ENCODE results near the gene ANXA3. TPM values are rescaled to one million over a fixed set of nuclear protein-coding genes. Genes with fewer than 3 reads are reported as not detected.
A peak's percentile ranks its signal among the peaks of the same experiment; 100 is the strongest.

Gene ANXA3
- total and polyA plus RNA-seq, 5 donors, result 10.9 to 48.1 (median 12.1) TPM

DNA sequence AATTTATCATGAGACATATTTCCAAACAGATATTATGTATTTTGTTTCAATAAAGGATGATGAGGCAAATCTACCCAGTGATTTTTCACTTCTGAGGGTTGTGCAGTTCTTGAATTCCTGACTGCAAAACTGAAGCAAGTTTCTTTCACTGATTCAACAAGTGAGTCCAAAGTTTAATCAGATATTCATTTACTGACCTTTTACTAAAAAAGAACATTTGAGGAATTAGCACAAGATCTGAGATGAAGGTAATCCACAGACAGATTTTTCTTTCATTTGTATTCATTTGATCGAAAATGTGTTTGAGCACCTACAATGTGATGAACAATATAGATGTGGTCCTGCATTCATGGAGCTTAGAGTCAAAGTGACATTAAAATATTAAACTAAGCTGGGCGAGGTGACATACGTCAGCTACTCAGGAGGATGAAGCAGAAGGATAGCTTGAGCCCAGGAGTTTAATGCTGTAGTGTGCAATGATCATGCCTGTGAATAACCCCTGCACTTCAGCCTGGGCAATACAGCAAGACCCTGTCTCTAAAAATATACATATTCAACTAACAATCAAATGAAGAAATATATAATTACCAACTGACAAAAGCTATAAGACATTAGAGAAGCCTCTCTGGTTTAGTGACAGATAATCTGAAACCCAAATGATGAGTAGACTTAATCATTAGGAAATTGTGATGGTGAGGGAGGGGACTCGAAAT, 76.6 kb downstream of the ANXA3 start:
- ATAC-seq, result no peak
- Histone ChIP-seq H3K9me3 (ENCODE audit: control insufficient read depth, low read length) (no peaks in the 10 kb centered on the region), H3K27ac (ENCODE audit: low read length) (no peak overlapping the region), H3K4me3 (ENCODE audit: low read length) (no peak overlapping the region), H3K4me1 (ENCODE audit: control insufficient read depth, insufficient read depth, low read length) (no peaks in the 10 kb centered on the region), H3K27me3 (ENCODE audit: control insufficient read depth, insufficient read depth) (no peaks in the 10 kb centered on the region)
- WGBS, result 95% methylated on average over 4 of the region's 4 CpGs
- DNase-seq, result no peak
- intact Hi-C loops (cut with DNase I), result no loop called here

DNA sequence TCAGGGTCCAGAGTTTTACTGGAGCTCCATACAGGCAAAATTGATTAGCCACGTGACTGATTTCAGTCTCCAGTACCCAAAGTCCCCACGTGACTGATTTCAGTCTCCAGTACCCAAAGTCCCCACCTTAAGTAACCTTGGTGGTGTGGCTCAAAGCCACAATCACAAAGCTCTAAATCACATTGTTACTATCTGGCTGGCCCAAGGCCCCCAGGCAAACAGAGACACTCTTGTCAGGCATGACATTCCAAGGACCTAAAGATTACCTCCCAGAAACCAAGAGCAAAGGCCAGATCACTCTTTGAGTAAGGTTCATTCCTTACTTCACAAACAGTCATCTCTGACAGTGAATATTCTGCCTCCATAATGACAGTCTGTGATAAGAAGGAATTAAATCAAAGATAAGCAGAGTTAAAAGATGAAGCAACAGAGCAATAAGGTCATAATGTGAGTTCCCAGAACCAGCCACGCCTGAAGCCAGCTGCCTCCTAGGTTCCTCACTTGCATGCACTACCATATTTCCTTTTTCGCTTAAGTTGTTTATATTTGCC, 78.5 kb downstream of the ANXA3 start:
- peak in 1 of 3 donors; percentile 61 for DNase-seq
- 66% methylated on average over 4 of the region's 4 CpGs for WGBS
- peak; percentile 25 to 38 for ATAC-seq
- intact Hi-C loops (cut with DNase I), result loop anchor here in 1 of 4 donors (5.0 kb wide), 1 partner anchor 147 kb away; the partner anchor contains the start of gene BMP2K
- peak overlapping the region; percentile 6 for H3K27ac ChIP-seq (ENCODE audit: low read length)
- no peaks in the 10 kb centered on the region for H3K27me3 ChIP-seq (ENCODE audit: control insufficient read depth, insufficient read depth)
- H3K4me1 ChIP-seq (ENCODE audit: control insufficient read depth, insufficient read depth, low read length), result peaks cover 2% of the 10 kb centered on the region
- H3K9me3 ChIP-seq (ENCODE audit: control insufficient read depth, low read length), result no peaks in the 10 kb centered on the region
- no peak overlapping the region for H3K4me3 ChIP-seq (ENCODE audit: low read length)

DNA sequence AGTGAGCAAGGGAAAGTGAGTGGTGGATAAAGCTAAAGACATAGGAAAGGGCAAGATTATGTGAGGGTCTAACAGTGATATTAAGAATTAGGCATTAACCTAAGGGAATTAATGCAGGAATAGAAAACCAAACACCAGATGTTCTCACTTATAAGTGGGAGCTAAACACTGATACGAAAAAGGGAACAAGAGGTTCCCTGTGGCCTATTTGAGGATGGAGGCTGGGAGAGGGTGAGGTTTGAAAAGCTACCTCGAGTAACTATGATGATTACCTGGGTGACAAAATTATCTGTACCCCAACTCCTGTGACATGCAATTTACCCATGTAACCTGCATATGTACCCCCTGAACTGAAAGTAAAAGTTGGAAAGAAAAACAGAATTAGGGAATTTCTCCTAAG, 79.0 kb downstream of the ANXA3 start:
- no peak overlapping the region for H3K4me3 ChIP-seq (ENCODE audit: low read length)
- no peak for ATAC-seq
- peaks cover 2% of the 10 kb centered on the region for H3K4me1 ChIP-seq (ENCODE audit: control insufficient read depth, insufficient read depth, low read length)
- no peak for DNase-seq
- intact Hi-C loops (cut with DNase I), result loop anchor here in 1 of 4 donors (5.0 kb wide), 1 partner anchor 147 kb away; the partner anchor contains the start of gene BMP2K
- H3K27ac ChIP-seq (ENCODE audit: low read length), result no peak overlapping the region
- no peaks in the 10 kb centered on the region for H3K27me3 ChIP-seq (ENCODE audit: control insufficient read depth, insufficient read depth)
- H3K9me3 ChIP-seq (ENCODE audit: control insufficient read depth, low read length), result no peaks in the 10 kb centered on the region
- 58% methylated on average over 2 of the region's 2 CpGs for WGBS

DNA sequence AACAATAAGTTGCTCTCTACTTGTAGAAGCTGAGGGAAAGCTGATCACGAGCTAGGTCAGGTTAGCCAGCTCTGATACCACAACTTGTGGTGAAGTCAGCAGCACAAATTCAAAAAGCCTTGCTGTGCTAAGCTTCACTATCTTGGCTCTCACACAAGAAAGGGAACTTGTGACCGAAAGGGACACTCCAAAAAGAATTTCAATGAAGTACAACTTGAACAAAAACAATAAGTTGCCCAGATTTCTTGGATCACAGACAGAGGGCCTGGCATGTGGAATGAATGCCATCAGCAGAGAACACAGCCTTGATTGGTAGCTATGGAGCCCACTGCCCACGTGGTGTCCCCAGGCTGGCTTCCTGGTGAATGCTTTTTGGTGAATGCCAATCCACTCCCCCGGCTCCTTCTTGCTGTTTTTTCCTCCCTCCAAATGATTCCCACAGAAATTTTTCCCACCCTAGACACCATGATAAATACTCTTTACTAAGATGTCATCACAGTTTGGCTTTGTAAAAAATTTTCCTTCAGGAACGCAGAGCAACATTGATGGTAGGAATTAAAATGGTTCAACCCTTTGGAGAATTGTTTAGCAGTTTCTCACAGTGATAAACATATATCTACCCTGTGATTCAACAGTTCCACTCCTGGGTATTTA, 82.6 kb downstream of the ANXA3 start:
- peak; percentile 74 to 84 for ATAC-seq
- WGBS, result 28% methylated on average over 5 of the region's 5 CpGs
- peak; percentile 46 to 81 (median 78) for DNase-seq
- intact Hi-C loops (cut with DNase I), result loop anchor here in 1 of 4 donors (5.0 kb wide), 1 partner anchor 143 kb away; the partner anchor contains the start of gene BMP2K
- no peaks in the 10 kb centered on the region for H3K27me3 ChIP-seq (ENCODE audit: control insufficient read depth, insufficient read depth)
- no peaks in the 10 kb centered on the region for H3K9me3 ChIP-seq (ENCODE audit: control insufficient read depth, low read length)
- H3K4me3 ChIP-seq (ENCODE audit: low read length), result no peak overlapping the region
- peaks cover 2% of the 10 kb centered on the region for H3K4me1 ChIP-seq (ENCODE audit: control insufficient read depth, insufficient read depth, low read length)
- H3K27ac ChIP-seq (ENCODE audit: low read length), result no peak overlapping the region

DNA sequence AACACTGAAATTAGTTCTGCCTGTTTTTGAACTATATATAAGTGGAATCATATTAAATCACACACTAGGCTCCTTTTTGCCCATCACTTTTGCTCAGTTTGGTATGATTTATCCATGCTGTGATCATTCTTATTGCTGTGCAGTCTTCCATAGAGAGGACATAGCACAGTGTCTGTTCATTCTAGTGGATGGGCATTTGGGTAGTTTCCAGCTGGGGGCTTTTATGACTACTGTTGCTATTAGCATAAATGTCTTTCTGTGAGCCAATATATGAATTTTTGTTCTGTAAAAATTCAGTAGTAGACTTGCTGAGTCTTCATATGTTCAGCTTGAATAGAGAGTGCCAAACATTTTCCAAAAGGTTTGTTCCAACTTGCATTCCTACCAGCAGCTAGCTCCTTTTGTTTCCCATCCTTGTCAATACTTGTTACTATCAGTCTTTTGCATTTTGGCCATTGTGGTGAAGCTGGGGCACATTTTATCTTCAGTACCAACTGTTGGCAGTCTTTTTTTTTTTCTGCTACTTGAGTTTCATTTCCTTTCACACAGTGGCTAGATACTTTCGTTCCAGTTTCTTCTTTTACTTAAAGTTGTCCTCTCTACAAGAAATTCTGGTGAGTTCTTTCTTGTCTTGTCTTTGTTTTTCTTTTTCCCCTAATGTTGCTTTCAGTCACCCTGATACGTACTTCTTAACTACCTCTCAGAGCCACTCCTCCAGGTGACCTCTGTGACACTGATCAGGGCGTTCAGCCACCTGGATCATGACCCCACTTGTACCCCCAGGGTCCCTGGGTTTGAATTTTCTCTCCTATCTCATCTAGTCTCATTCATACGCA, 87.0 kb downstream of the ANXA3 start:
- H3K27ac ChIP-seq (ENCODE audit: low read length), result no peak overlapping the region
- no peak overlapping the region for H3K4me3 ChIP-seq (ENCODE audit: low read length)
- DNase-seq (no peak), ATAC-seq (no peak)
- H3K4me1 ChIP-seq (ENCODE audit: control insufficient read depth, insufficient read depth, low read length), result peaks cover 2% of the 10 kb centered on the region
- intact Hi-C loops (cut with DNase I), result no loop called here
- no peaks in the 10 kb centered on the region for H3K27me3 ChIP-seq (ENCODE audit: control insufficient read depth, insufficient read depth)
- 84% methylated on average over 4 of the region's 4 CpGs for WGBS
- H3K9me3 ChIP-seq (ENCODE audit: control insufficient read depth, low read length), result no peaks in the 10 kb centered on the region

GRCh38 chr4:78640714-78641113, 89.1 kb downstream of the ANXA3 start:
- no peak overlapping the region for H3K27ac ChIP-seq (ENCODE audit: low read length)
- H3K4me1 ChIP-seq (ENCODE audit: control insufficient read depth, insufficient read depth, low read length), result peaks cover under 1% of the 10 kb centered on the region
- DNase-seq (no peak), ATAC-seq (no peak)
- H3K27me3 ChIP-seq (ENCODE audit: control insufficient read depth, insufficient read depth), result no peaks in the 10 kb centered on the region
- no peaks in the 10 kb centered on the region for H3K9me3 ChIP-seq (ENCODE audit: control insufficient read depth, low read length)
- intact Hi-C loops (cut with DNase I), result loop anchor here in 1 of 4 donors (10.0 kb wide), 1 partner anchor 134 kb away; the partner anchor contains the start of gene BMP2K
- no peak overlapping the region for H3K4me3 ChIP-seq (ENCODE audit: low read length)
- 79% methylated on average over 1 of the region's 1 CpG for WGBS

DNA sequence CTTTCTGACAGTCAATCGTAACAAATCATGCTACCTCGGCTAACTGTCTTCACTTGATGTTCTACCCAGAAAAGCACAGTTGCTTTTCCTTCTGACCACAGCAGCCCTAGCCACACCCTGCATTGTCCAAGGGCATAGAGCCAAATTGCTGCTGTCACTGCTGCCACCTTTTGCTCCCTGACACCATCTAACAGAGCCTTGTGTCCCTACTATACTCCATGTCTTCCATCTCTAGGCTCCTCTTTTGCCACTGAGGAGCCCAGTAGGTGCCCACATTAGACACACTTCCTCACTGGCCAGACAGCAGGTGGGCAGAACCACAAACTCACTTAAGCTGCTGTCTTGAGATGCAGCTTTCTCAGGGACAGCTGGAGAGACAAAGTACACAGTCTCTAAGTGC, 91.4 kb downstream of the ANXA3 start:
- ATAC-seq, result peak; percentile 39 to 63

GRCh38 chr4:78644063-78644691, 92.6 kb downstream of the ANXA3 start:
- Histone ChIP-seq H3K9me3 (ENCODE audit: control insufficient read depth, low read length) (no peaks in the 10 kb centered on the region), H3K27me3 (ENCODE audit: control insufficient read depth, insufficient read depth) (no peaks in the 10 kb centered on the region), H3K4me1 (ENCODE audit: control insufficient read depth, insufficient read depth, low read length) (peaks cover 4% of the 10 kb centered on the region), H3K4me3 (ENCODE audit: low read length) (no peak overlapping the region), H3K27ac (ENCODE audit: low read length) (no peak overlapping the region)
- intact Hi-C loops (cut with DNase I), result loop anchor here in 1 of 4 donors (10.0 kb wide), 1 partner anchor 131 kb away; the partner anchor contains the start of gene BMP2K
- no peak for DNase-seq
- no peak for ATAC-seq

More for the DNA sequence above, 91.4 kb downstream of the ANXA3 start:
- no peak for DNase-seq
- 49% methylated on average over 2 of the region's 2 CpGs for WGBS
- H3K27me3 ChIP-seq (ENCODE audit: control insufficient read depth, insufficient read depth), result no peaks in the 10 kb centered on the region
- no peak overlapping the region for H3K27ac ChIP-seq (ENCODE audit: low read length)
- peaks cover 4% of the 10 kb centered on the region for H3K4me1 ChIP-seq (ENCODE audit: control insufficient read depth, insufficient read depth, low read length)
- no peak overlapping the region for H3K4me3 ChIP-seq (ENCODE audit: low read length)
- intact Hi-C loops (cut with DNase I), result loop anchor here in 1 of 4 donors (10.0 kb wide), 1 partner anchor 132 kb away; the partner anchor contains the start of gene BMP2K
- H3K9me3 ChIP-seq (ENCODE audit: control insufficient read depth, low read length), result no peaks in the 10 kb centered on the region

- H3K27ac ChIP-seq (ENCODE audit: low read length), result no peak overlapping the region
- 28% methylated on average over 4 of the region's 4 CpGs for whole genome bisulfite sequencing
- H3K9me3 ChIP-seq (ENCODE audit: control insufficient read depth, low read length), result no peaks in the 10 kb centered on the region
- DNase-seq (peak; percentile 53 to 82 (median 72)), ATAC-seq (peak; percentile 91)
- intact Hi-C loops (cut with DNase I), result loop anchor here in 2 of 4 donors (5.0 to 10.0 kb wide), 2 partner anchors 130 to 132 kb away; partner anchors contain the start of gene BMP2K (in 2 of the 2)
- H3K27me3 ChIP-seq (ENCODE audit: control insufficient read depth, insufficient read depth), result no peaks in the 10 kb centered on the region
- no peak overlapping the region for H3K4me3 ChIP-seq (ENCODE audit: low read length)
- peaks cover 4% of the 10 kb centered on the region for H3K4me1 ChIP-seq (ENCODE audit: control insufficient read depth, insufficient read depth, low read length)
These were observed 93.3 kb downstream of the ANXA3 start for GRCh38 chr4:78644744-78645330.
